A172 (cell line): Measurements from ENCODE around the gene TNFSF15. TPM values are rescaled to one million over a fixed set of nuclear protein-coding genes. Genes with fewer than 3 reads are reported as not detected.
A peak's percentile ranks its signal among the peaks of the same experiment; 100 is the strongest.

Source experiments
- DNase-seq: peaks from one replicate; pipeline ENCODE4 v3.0.0-alpha.2; 2015; ENCODE audit warnings: low spot score
- total RNA-seq: library from RNA; depleted of rRNA; stranded (reverse); fragments of >200 nt; shearing (Covaris generic); gene quantifications from 2 replicates; pipeline ENCODE4 v1.2.3, GENCODE V29; 2014; rRNA removed

Gene TNFSF15
- total RNA-seq = 0.12 and 0.14 TPM in 2 replicates

DNA sequence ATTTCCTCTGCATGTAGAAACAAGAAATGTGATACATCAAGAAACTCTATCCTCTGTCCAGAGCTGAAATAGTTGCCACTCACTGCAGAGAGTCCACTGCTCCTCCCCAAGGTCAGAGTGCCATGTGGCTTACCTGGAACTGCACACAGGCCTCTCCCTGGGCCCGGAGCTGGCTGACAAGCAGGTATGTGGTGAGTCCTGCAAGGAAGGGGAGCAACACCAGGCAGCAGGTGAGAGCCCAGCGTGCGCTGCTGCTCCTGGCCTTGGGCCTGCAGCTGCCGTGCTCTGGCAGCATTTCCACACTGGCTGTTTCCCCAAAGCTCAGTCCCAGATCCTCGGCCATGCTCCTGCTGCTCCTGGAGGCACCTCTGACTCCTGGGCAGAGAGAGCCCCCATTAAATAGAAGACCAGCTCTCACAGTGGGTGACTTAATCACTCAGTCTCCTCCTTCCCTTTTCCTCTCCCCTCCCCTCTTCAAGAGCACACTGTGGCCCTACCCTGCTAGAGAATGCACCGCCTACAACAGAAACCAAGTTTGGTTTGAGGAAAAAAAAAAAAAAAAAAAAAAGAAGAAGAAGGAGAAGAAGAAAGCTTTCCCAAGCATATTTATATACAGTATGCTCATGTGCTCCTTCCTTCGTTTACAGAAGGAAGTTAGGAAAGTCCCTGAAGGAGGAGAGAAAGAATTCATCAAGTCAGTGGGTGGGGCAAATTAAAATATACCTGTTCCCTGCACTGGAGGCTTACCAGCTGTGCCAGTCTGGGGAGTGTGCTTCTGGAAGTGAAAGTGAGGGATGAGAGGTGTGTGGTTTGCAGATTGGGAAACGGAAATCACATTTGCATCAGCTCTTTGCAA, at the start of gene TNFSF15:
Gene TNFSF15 (minus strand): TSS at position 370 of the 856 bp plus-strand sequence. CDS start 27 bp downstream, at position 343.
- peak; percentile 13 for DNase-seq

DNA sequence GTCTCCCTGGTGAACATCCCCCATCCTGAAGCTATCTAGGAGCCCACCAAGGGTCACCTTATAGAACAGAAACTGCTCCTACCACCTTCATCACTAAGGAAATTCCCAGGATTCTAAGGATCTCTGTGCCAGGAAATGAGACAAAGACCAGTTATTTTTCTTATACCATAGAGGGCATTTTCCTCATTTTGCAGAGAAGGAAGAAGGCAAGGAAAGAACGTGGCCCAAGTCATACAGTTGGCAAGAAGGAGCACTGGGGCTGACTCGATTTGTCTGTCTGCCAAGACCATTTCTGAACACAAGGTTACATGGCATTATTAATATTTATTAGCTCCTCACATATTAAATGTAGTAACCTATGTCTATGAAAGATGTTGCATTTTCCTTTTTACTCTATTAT, 49.6 kb upstream of the TNFSF15 start:
- no peak for DNase-seq

DNA sequence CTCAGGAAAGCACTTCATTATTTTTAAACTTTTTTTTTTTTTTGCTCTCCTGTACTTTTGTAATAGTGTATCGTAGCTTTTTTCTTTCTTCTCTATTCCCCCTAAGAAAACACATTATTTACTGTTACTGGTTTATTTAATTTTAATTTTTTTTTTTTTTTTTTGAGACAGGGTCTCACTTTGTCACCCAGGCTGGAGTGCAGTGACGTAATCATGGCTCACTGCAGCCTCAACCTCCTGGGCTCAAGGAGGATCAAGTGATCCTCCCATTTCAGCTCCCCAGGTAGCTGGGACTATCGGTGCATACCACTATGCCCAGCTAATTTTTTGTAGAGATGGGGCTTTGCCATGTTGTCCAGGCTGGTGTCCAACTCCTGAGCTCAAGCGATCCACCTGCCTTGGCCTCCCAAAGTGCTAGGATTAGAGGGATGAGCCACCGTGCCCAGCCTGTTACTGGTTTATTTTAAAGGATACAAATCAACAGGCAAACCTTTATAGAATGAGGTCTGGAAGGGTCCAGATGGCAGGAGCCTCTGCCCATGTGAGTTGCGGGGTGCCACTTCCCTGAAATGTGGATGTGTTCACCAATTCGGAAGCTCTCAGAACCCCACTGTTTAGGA, 49.0 kb upstream of the TNFSF15 start:
- DNase-seq = no peak

DNA sequence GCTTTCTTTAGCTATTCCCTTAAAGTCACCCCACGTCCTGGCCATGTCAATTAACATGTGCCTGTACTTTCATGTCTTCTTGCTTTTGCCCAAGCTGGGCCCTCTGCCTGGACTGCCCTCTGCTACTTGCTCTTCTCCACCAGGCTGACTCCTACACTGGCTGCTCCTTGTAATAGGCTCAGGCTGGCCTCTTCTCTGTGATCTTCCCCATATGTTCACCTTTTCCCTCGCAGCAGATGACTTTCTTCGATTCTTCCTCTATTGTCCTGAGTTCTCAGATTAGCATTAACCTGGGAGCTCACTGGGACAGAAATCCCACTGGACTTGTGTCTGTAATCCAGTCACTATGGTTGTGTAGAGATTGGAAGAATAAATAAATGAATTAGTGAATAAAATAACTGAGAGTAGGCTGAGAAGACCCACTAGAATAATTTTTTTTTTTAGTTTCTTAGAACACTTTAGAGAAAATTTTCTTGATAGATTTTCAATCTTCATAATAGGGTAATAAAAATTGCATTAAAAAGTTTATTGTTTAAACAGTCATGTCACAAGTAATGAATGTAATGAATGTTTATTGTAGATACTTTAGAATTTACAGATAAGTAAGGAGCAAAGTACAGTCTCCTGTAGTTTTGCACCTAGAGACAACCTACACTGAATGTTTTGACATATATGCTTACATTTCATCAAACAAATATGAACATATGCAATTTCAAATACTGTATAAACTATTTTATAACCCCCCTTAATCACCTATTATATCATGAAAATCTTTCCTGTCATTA, 47.4 kb upstream of the TNFSF15 start:
- DNase-seq = no peak

DNA sequence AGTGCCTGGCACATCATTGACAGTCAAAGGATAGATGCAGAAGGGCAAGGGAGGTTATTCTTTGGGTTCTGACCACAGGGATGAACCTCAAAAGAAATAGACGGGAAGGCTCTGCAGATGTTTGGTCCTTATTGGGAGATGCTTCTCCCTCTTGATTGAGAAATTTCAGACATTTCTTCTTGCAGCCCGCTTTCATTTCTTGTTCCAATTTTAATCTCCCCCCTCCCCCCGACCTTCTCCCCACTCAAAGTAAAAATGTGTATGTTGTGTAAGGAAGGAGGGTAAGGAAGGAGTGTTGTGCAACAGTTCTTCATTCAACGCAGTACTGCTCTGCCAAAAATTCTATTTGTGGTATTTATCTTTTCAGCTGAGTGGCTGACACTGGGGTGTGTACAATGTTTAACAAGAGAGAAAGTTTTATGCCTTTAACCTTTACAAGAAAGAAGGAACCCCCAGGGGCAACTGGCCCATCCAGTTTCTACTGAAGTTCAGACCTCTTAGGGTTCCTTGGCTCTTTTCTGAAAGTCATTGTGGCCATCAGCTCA, 46.3 kb upstream of the TNFSF15 start:
- DNase-seq = no peak

DNA sequence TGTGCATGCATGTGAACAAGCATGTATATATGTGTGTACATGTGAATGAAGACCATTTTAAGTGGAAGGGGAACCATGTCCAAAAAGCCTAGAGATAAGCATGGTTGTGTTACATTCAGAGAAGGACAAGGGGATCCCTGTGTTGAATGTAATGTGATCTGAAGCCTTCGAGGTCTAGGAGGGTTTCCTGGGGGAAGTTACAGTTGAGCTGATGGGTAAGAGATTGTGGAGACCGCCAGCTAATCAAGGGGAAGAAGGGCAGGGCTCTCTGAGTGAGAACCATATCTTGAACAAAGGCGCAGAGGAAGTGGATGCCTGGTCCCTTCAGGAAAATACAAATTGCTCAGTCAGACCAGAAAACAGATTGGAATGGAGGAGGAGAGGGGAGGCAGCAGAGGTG, 45.5 kb upstream of the TNFSF15 start:
- DNase-seq = no peak

DNA sequence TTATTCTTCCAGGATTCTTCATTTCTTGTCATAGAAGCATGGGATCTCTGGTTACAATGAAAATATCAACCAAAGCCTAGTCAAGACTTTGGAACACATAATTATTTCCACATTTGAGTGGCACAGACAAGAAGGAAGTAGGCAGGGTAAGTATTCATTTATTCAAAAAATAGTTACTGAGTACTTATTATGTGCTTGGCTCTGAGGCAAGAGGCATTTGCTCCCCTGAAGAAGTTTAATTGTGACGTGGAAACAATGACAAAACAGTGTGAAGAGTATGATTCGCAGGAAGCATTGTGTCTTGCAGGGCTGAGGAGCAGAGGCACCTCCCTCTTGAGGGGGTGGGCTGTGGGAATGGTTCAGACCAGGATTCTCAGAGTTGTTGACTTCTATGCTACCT, 45.0 kb upstream of the TNFSF15 start:
- DNase-seq = no peak

DNA sequence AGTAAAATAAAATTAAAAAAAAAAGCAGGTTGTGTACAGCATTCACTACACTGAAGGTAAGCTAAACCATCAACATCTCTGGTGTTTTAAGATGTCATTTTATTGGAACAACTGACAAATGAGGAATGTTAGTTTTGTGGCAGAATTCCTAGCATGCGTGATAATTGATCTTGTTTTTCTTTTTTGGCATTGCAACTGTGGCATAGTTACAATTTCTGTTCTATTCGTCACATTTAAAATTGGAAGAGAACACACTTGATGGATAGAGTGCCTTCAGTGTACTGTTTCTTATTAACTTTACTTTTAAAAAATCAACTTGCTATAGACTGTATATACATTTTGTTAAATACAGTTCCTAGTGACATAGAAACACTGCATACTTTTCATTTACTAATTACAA, 43.6 kb upstream of the TNFSF15 start:
- no peak for DNase-seq

DNA sequence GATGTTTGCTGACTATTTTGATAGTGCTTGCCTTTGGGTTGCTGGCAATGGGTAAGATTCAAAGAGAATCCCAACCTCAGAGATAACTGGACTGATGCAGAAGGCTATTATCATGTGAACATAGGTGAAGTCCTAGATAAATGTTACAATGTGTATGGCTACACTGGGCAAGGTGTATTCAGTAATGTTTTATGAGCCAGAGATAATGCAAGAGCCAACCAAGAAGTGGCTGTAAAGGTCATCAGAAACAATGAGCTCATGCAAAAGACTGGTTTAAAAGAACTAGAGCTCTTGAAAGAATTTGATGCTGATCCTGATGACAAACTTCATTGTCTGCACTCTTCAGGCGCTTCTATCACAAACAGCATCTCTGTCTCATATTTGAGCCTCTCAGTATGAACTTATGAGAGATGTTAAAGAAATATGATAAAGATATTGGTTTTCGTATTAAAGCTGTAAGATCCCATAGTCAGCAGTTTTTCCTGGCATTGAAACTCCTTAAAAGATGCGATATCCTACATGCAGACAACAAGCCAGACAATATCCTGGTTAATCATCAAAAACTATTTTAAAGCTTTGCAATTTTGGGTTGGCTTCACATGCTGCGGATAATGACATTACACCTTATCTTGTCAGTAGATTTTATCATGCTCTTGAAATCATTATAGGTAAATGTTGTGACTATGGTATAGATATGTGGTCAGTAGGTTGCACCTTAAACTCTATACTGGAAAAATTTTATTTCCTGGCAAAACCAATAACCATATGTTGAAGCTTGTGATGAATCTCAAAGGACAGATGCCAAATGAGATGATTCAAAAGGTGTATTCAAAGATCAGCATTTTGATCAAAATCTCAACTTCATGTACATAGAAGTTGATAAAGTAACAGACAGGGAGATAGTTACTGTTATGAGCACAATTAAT, 41.9 kb upstream of the TNFSF15 start:
- DNase-seq = no peak

DNA sequence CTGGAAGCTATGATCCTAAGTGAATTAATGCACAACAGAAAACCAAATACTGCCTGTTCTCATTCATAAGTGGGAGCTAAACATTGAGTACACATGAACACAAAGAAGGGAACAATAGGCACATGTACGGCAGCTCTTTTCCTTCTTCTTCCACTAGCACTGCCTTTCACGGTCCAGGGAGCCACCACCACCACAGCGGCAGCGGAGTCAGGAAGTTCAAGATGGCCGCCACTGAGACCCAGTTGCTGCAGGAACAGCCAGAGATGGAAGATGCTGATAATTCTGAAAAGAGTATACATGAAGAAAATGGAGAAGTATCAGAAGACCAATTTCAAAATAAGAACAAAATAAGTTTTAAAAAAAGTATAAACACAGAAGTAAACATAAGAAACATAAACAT, 39.5 kb upstream of the TNFSF15 start:
- DNase-seq = no peak

DNA sequence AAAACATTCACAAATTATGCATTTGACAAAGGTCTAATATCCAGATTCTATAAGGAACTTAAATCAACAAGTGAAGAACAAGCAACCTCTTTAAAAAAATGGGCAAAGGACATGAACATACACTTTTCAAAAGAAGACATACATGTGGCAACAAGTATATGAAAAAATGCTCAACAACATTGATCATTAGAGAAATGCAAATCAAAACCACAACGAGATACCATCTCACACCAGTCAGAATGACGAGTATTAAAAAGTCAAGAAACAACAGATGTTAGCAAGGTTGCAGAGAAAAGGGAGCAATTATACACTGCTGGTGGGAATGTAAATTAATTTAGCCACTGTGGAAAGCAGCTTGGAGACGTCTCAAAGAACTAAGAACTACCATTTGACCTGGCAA, 38.9 kb upstream of the TNFSF15 start:
- no peak for DNase-seq

DNA sequence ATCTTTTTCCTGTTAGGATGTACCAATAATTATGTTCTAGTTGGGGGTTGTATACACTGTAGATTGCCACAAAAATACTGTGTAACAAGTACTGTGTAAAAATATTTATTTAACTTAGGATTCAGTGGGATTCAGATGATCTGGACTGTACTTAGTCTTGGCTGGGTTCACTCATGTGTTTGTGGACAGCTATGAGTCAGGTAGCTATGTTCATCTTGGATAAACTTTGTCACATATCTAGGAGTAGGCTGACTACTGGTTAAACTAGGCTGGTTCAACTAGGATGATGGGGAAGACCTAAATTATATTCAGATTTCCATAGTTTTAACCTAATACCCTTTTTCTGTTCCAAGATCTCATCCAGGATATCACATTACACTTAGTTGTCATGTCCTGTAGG, 32.1 kb upstream of the TNFSF15 start:
- DNase-seq = no peak

DNA sequence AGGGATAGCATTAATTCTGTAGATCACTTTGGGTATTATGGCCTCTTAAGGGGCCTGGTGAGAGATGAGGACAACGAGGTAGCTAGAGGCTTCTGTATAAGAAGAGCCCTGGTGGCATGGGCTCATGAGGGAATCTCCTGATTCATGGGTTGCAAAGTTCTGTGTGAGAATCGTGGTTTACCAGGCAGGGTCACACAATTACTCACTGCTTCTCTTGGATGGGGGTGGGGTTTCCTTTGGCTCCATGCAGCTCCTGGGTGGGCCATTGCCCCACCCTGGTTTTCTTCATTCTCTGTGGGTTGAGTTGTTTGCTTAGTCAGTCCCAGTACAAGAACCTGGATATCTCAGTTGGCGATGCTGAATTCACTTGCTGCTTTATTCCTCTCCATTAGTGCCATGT, 30.9 kb upstream of the TNFSF15 start:
- DNase-seq = no peak

DNA sequence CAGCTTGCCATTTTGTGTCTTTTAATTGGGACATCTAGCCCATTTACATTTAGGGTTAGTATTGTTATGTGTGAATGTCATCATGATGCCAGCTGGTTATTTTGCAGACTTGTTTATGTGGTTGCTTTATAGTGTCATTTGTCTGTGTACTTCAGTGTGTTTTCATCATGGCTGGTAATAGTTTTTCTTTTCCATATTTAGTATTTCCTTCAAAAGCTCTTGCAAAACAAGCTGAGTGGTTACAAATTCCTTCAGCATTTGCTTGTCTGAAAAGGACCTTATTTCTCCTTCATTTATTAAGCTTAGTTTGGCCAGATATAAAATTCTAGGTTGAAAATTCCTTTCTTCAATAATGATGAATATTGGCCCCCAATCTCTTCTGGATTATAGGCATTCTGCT, 28.5 kb upstream of the TNFSF15 start:
- DNase-seq = no peak

DNA sequence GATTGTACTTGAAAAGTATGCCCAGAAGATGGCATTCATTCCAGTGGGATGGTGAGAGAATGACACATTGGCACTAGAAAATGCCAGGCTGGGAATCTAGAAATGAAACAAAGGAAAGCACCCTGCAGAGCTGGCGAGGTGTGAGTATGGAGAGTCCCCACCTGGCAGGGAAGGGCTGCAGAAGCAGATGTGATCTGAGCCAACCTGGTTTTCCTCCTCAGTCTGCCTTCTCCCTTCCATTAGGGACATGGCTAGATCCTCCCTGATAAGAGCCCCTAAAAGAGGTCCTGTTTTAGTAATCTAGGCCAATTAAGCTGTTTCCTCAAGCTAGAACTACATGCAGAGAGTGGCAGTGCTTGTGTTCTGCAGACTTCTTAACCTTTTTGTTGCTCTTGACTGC, 24.7 kb upstream of the TNFSF15 start:
- DNase-seq = no peak

DNA sequence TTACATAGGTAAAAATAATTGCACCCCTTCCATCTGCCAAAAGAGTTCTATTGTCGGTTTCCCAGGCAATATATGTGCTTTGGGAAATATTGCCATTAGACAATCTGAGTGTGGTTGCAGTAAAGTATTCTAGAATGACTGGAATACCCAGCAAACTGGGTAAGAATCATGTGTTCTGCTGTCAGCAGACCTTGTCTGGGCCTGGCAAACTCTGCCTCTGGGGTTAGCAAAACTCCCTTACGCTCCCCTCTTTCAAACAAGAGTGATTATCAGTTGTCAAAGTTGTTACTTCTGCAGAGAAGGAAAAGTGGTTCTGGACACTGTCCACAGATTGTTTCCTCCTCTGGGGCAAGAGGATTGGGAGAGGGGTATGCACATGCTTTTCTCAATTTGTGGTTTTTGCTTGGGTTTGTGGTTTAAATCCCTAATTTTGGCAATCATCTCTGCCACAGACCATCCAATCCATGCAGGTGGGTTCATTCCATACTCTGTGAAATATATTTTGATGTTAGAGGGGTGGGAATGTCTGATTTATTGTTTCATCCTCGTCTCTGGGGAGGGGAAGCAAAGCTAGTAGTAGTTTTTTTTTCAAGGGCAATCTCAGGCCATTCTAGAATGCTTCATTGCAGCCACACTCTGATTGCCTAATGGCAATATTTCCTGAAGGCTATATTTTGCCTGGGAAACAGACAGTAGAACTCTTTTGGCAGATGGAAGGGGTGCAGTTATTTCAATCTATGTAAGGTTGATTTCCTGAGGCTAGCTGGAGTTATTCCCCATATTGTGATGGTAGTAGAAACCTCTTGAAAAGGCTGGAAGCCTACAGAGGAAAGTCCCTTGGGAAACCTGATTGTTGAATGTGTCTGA, 24.0 kb upstream of the TNFSF15 start:
- DNase-seq = no peak

DNA sequence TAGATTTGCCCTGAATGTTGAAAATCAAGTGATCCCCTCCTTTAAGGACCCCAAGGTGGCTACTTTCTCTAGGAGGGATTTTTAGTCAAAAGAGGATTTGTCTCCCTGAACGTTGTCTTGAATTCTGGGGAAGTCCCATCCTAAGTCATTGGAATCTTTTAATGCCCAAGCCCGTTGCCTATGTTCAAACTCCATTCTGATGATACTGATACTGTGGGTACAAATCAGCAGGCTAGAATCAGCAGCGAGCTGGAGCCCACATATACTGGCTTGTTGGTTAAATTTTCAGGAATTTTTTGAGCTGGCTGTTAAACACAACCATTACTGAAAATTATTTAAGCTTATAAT, 22.4 kb upstream of the TNFSF15 start:
- DNase-seq = no peak

DNA sequence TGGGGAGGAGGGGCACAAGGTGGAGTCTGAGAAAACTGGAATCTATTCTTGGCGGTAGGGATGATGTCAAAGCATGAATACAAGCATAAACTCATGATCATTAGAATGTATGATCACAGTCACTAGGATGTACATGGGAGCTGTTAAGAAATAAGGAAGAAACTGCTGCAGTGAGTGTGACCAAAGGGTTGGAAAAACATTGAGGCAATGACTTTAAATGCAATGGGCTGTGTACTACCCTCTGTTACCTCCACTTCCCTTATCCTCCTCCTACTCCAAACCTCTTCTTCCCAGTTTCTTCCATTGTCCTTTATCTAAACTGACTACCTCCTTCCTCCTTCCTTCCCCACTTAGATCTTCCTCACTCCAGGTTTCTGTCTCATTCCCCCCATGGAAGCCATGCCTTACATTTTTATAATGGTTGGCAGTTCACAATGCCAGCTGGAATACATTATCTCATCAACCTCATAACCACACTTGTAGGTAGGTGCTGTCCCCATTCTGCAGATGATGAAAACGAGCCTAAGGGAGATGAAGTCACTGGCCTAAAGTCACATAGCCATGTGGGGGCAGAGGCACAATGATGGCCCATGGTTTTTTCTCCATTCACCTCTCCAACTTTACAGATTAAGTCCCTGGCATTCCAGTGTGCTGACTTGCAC, 21.9 kb upstream of the TNFSF15 start:
- no peak for DNase-seq

DNA sequence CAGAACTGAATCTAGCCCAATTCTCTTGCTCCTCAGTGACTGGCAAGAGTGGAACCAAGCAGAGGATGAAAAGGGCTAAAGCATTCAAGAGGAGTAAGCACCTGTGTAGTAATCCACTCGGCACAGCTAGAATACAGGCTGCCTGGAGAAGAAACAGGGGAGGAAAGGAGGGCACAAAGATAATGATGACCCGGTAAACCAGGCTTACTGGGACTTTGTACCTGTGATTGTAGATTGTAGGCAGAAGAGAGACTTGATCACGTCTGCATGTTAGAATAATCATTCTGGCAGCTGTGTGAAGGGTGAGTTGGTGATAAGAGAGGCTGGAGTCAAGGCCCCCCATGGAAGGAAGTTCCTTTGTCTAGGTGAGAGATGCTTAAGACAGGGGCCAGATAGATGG, 20.6 kb upstream of the TNFSF15 start:
- no peak for DNase-seq
